WTC11 (cell line): Measurements from ENCODE around the gene RAB43. TPM values are rescaled to one million over a fixed set of nuclear protein-coding genes. Genes with fewer than 3 reads are reported as not detected.
"Not testable (repeated sequence)": the region's sequence is repeated elsewhere in the genome, so short reads cannot be mapped to it uniquely, and the experiment has no call there.

Experiments
- ATAC-seq: fragments of 200-7000 bp; cut with Tn5 transposase; 2 replicates; pipeline ENCODE4 v1.10.0; 2021; ENCODE audit warnings: mild to moderate bottlenecking, moderate library complexity
- CTCF ChIA-PET: fragments of 300-600 bp; sonication (Branson Sonifier 250); formaldehyde crosslinking; loops from one replicate; lab custom pipeline; 2021; ENCODE audit warnings: antibody characterized with exemption; lab: Charles Lee
- POLR2A ChIA-PET: fragments of 350-600 bp; sonication (Branson Sonifier 250); formaldehyde crosslinking; loops from one replicate; lab custom pipeline; 2021; ENCODE audit warnings: antibody characterized with exemption; lab: Charles Lee
- DNase-seq: peaks from one replicate; pipeline ENCODE4 v3.0.0; 2021; ENCODE audit warnings: low spot score
- H3K27ac Mint-ChIP-seq: 2 replicates; pipeline ENCODE4 v1.8.0; 2021; ENCODE audit warnings: mixed read lengths
- H3K27me3 Mint-ChIP-seq: 2 replicates; pipeline ENCODE4 v1.8.0; 2021; ENCODE audit warnings: low read depth, mild to moderate bottlenecking, moderate library complexity, mixed read lengths
- H3K36me3 Mint-ChIP-seq: 2 replicates; pipeline ENCODE4 v1.8.0; 2021; ENCODE audit warnings: mixed read lengths
- H3K4me1 Mint-ChIP-seq: 2 replicates; pipeline ENCODE4 v1.8.0; 2022; ENCODE audit warnings: mixed read lengths
- H3K4me3 Mint-ChIP-seq: 2 replicates; pipeline ENCODE4 v1.8.0; 2021; ENCODE audit warnings: mild to moderate bottlenecking, moderate library complexity, mixed read lengths
- H3K9me3 Mint-ChIP-seq: 2 replicates; pipeline ENCODE4 v1.8.0; 2021; ENCODE audit warnings: mixed read lengths
- CREM ChIP-seq: sonication (generic); formaldehyde crosslinking; IDR thresholded peaks from 2 replicates; pipeline ENCODE4 v1.8.1; 2022; ENCODE audit warnings: mild to moderate bottlenecking, missing genetic modification reagents, moderate library complexity
- ESRRA ChIP-seq: sonication (generic); formaldehyde crosslinking; IDR thresholded peaks from 2 replicates; pipeline ENCODE4 v1.8.1; 2022; ENCODE audit warnings: mild to moderate bottlenecking, missing genetic modification reagents, borderline replicate concordance
- GRHL2 ChIP-seq: fragments of 250-450 bp; sonication (Bioruptor Pico); IDR thresholded peaks from 2 replicates; pipeline ENCODE4 v1.8.0; 2022; ENCODE audit warnings: mild to moderate bottlenecking, moderate library complexity; ENCODE audit not compliant: insufficient replicate concordance, severe bottlenecking
- IRF2 ChIP-seq: sonication (generic); formaldehyde crosslinking; IDR thresholded peaks from 2 replicates; pipeline ENCODE4 v1.8.0; 2022; ENCODE audit warnings: low read depth, missing genetic modification reagents, borderline replicate concordance
- JAZF1 ChIP-seq: fragments of 250-450 bp; sonication (Bioruptor Pico); IDR thresholded peaks from 2 replicates; pipeline ENCODE4 v1.9.0; 2021; ENCODE audit warnings: moderate library complexity, mild to moderate bottlenecking, inconsistent platforms
- MYBL2 ChIP-seq: sonication (generic); formaldehyde crosslinking; IDR thresholded peaks from 2 replicates; pipeline ENCODE4 v1.8.1; 2023; ENCODE audit warnings: mild to moderate bottlenecking, moderate library complexity, missing genetic modification reagents
- NFE2L1 ChIP-seq: sonication (generic); formaldehyde crosslinking; IDR thresholded peaks from 2 replicates; pipeline ENCODE4 v1.8.1; 2023; ENCODE audit warnings: missing genetic modification reagents
- NFYB ChIP-seq: sonication (generic); formaldehyde crosslinking; conservative IDR thresholded peaks from 2 replicates; pipeline ENCODE4 v1.8.0; 2022; ENCODE audit warnings: low read depth, missing genetic modification reagents
- OVOL2 ChIP-seq: fragments of 250-450 bp; sonication (Bioruptor Pico); IDR thresholded peaks from 2 replicates; pipeline ENCODE4 v1.9.0; 2021; ENCODE audit warnings: mild to moderate bottlenecking, borderline replicate concordance
- ZNF138 ChIP-seq: sonication (generic); formaldehyde crosslinking; conservative IDR thresholded peaks from 2 replicates; pipeline ENCODE4 v1.8.1; 2022; ENCODE audit warnings: mild to moderate bottlenecking, moderate library complexity, missing genetic modification reagents
- ZNF232 ChIP-seq: sonication (generic); formaldehyde crosslinking; IDR thresholded peaks from 2 replicates; pipeline ENCODE4 v1.8.0; 2022; ENCODE audit warnings: mild to moderate bottlenecking, missing genetic modification reagents
- total RNA-seq: library from RNA; stranded (reverse); gene quantifications from 3 replicates; pipeline ENCODE4 v1.2.3, GENCODE V29; 2021
- TF ChIP-seq, protein P1 (sequence below): sonication (generic); formaldehyde crosslinking; IDR thresholded peaks from 2 replicates; pipeline ENCODE4 v1.8.0; 2022; ENCODE audit warnings: mild to moderate bottlenecking, missing genetic modification reagents
- TF ChIP-seq, protein P2 (sequence below): fragments of 250-450 bp; sonication (Bioruptor Pico); IDR thresholded peaks from 2 replicates; pipeline ENCODE4 v1.9.0; 2021; ENCODE audit warnings: mild to moderate bottlenecking
- TF ChIP-seq, protein P3 (sequence below): sonication (generic); formaldehyde crosslinking; IDR thresholded peaks from 2 replicates; pipeline ENCODE4 v1.8.1; 2023; ENCODE audit warnings: mild to moderate bottlenecking, missing genetic modification reagents
- TF ChIP-seq, protein P4 (sequence below): sonication (generic); formaldehyde crosslinking; IDR thresholded peaks from 2 replicates; pipeline ENCODE4 v1.8.1; 2022; ENCODE audit warnings: low read depth, mild to moderate bottlenecking, moderate library complexity, missing genetic modification reagents, borderline replicate concordance
- TF ChIP-seq, protein P5 (sequence below): fragments of 250-450 bp; sonication (Bioruptor Pico); IDR thresholded peaks from 2 replicates; pipeline ENCODE4 v1.9.0; 2021; ENCODE audit warnings: moderate library complexity, mild to moderate bottlenecking, inconsistent platforms, borderline replicate concordance

The RAB43 gene
- total RNA-seq, 1 experiment from 2014 or later: 34.5 TPM

DNA sequence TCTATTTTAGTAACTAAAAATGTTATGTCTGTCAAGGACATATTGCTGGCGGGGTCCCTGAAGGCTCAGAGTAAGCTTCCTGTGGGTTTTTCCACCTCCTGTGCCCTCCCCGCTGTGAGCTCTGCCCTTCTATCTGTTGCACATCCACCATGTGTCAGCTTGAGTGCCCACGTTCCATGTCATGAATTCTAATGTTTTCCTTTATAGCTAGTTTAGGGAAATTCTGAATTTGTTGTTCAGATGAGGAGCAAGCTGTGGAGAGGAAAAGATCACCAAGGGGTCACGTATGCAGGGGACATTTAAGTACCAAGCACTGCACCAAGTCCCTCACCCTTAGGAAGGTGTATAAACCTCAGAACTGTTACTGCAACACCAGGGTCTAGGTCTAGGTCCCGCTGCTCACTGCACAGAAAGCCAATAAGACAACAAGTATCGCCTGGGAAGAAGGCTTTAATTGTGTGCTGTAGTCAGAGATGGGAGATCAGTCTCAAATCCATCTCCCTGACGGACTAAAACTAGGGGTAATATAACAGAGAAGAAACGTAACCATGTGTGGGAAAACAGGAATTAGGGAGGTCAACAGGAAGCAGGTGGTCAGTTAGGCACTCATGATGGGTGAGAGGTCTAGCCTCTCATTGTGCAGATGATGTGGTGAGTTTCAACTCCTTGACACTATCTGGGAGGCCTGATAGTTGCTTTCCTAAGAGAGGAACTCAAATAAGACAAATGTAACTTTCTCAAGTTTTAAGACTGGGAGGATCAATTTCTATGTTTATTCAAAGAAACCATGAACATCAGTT, 51.3 kb downstream of the RAB43 start (continued):
- TF ChIP-seq, protein P1, sequence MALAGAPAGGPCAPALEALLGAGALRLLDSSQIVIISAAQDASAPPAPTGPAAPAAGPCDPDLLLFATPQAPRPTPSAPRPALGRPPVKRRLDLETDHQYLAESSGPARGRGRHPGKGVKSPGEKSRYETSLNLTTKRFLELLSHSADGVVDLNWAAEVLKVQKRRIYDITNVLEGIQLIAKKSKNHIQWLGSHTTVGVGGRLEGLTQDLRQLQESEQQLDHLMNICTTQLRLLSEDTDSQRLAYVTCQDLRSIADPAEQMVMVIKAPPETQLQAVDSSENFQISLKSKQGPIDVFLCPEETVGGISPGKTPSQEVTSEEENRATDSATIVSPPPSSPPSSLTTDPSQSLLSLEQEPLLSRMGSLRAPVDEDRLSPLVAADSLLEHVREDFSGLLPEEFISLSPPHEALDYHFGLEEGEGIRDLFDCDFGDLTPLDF (CRISPR knock-in tag): no peak

DNA sequence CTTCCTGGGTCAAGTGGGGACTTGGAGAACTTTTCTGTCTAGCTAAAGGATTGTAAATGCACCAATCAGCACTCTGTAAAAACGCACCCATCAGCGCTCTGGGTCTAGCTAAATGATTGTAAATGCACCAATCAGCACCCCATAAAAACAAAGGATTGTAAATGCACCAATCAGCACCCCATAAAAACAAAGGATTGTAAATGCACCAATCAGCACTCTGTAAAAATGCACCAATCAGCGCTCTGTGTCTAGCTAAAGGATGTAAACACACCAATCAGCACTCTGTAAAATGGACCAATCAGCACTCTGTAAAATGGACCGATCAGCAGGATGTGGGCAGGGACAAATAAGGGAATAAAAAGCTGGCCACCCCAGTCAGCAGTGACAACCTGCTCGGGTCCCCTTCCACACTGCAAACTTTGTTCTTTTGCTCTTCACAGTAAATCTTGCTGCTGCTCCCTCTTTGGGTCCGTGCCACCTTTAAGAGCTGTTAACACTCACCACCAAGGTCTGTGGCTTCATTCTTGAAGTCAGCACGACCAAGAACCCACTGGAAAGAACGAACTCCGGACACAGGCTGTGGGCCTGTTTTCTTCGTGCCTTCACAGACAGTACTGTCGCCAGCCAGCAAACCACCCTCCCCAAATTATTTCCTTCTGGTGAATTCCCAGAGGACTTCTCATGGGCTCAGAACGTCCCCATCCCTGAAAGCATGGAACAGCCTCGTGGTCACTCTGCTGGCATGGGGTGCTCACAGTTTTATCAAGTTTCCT, 52.1 kb downstream of the RAB43 start:
- H3K27me3 Mint-ChIP-seq, ATAC-seq, H3K27ac Mint-ChIP-seq, H3K36me3 Mint-ChIP-seq, DNase-seq, POLR2A ChIA-PET, H3K4me3 Mint-ChIP-seq, H3K4me1 Mint-ChIP-seq: not testable (repeated sequence)
- peaks cover 26% of the 10 kb centered on the region for H3K9me3 Mint-ChIP-seq
- CTCF ChIA-PET: interaction anchor here (0.5 to 4.4 kb wide), 5 partner anchors 14 to 99 kb away, joined by 3 to 26 read pairs (median 5); no protein-coding TSS in a partner anchor

DNA sequence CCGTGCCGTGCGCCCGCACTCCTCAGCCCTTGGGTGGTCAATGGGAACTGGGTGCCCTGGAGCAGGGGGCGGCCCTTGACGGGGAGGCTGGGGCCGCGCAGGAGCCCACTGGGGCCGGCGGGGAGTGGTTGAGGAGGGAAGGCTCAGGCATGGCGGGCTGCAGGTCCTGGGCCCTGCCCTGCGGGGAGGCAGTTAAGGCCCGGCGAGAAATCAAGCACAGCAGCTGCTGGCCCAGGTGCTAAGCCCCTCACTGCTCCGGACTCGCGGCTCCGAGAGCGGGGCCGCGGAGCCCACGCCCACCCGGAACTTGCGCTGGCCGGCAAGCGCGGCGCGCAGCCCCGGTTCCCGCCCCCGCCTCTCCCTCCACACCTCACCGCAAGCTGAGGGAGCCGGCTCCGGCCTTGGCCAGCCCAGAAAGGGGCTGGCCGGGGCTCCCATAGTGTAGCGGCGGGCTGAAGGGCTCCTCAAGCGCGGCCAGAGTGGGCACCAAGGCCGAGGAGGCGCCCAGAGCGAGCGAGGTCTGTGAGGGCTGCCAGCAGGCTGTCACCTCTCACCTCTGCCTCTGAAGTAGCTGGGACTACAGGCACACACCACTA, 53.2 kb downstream of the RAB43 start:
- CTCF ChIA-PET: interaction anchor here (1.0 to 4.4 kb wide), 9 partner anchors 11 to 177 kb away, joined by 3 to 26 read pairs (median 4); partner anchors contain the start of gene RAB43
- Mint-ChIP-seq H3K27me3 (peaks cover 4% of the 10 kb centered on the region; the same call in 1 of the 2 replicates), H3K4me3 (no peak overlapping the region), H3K36me3 (no peaks in the 10 kb centered on the region), H3K9me3 (peaks cover 26% of the 10 kb centered on the region), H3K4me1 (no peaks in the 10 kb centered on the region), H3K27ac (no peak overlapping the region)
- POLR2A ChIA-PET: interaction anchor here (0.7 kb wide), 1 partner anchor 10 kb away, joined by 3 read pairs; no protein-coding TSS in a partner anchor
- TF ChIP-seq, protein P2, sequence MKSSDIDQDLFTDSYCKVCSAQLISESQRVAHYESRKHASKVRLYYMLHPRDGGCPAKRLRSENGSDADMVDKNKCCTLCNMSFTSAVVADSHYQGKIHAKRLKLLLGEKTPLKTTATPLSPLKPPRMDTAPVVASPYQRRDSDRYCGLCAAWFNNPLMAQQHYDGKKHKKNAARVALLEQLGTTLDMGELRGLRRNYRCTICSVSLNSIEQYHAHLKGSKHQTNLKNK (CRISPR knock-in tag): no peak
- TF ChIP-seq ZNF138 (no peak), ESRRA (CRISPR knock-in tag) (no peak), GRHL2 (CRISPR knock-in tag) (no peak)
- TF ChIP-seq, protein P3, sequence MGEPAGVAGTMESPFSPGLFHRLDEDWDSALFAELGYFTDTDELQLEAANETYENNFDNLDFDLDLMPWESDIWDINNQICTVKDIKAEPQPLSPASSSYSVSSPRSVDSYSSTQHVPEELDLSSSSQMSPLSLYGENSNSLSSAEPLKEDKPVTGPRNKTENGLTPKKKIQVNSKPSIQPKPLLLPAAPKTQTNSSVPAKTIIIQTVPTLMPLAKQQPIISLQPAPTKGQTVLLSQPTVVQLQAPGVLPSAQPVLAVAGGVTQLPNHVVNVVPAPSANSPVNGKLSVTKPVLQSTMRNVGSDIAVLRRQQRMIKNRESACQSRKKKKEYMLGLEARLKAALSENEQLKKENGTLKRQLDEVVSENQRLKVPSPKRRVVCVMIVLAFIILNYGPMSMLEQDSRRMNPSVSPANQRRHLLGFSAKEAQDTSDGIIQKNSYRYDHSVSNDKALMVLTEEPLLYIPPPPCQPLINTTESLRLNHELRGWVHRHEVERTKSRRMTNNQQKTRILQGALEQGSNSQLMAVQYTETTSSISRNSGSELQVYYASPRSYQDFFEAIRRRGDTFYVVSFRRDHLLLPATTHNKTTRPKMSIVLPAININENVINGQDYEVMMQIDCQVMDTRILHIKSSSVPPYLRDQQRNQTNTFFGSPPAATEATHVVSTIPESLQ (CRISPR knock-in tag): no peak
- DNase-seq (no peak), ATAC-seq (no peak)

DNA sequence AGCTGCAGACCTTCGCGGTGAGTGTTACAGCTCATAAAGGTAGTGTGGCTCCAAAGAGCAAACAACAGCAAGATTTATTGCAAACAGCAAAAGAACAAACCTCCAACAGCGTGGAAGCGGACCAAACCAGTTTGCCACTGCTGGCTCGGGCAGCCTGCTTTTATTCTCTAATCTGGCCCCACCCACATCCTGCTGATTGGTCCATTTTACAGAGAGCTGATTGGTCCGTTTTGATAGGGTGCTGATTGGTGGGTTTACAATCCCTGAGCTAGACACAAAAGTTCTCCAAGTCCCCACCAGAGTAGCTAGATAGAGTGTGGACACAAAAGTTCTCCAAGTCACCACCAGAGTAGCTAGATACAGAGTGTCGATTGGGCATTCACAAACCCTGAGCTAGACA, 53.9 kb downstream of the RAB43 start:
- peaks cover 26% of the 10 kb centered on the region for H3K9me3 Mint-ChIP-seq
- H3K27ac Mint-ChIP-seq, H3K4me3 Mint-ChIP-seq, H3K4me1 Mint-ChIP-seq, H3K27me3 Mint-ChIP-seq, POLR2A ChIA-PET, DNase-seq, H3K36me3 Mint-ChIP-seq: not testable (repeated sequence)
- CTCF ChIA-PET: interaction anchor here (1.0 to 4.4 kb wide), 7 partner anchors 13 to 178 kb away, joined by 3 to 26 read pairs (median 5); partner anchors contain the start of gene RAB43
- TF ChIP-seq NFYB (CRISPR knock-in tag): peak; percentile 72
- TF ChIP-seq, all 79 proteins: peak for 1; not testable (repeated sequence) for 78
- not testable (repeated sequence) for ATAC-seq

DNA sequence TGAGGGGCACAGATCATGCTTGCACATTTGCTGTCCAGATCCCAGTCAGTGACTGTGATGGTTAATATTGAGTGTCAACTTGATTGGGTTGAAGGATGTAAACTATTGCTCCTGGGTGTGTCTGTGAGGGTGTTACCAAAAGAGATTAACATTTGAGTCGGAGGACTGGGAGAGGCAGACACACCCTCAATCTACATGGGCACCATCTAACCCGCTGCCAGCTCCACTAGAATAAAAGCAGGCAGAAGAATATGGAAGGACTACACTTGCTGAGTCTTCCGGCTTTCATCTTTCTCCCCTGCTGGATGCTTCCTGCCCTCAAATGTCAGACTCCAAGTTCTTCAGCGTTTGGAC, 55.9 kb downstream of the RAB43 start:
- no peak overlapping the region for H3K4me3 Mint-ChIP-seq
- no peaks in the 10 kb centered on the region for H3K36me3 Mint-ChIP-seq
- ATAC-seq: no peak
- CTCF ChIA-PET: interaction anchor here (1.1 to 4.4 kb wide), 2 partner anchors 12 to 95 kb away, joined by 6 to 26 read pairs; no protein-coding TSS in a partner anchor
- no peak for DNase-seq
- POLR2A ChIA-PET: no interaction called here
- no peak overlapping the region; the same call in 1 of the 2 replicates for H3K27ac Mint-ChIP-seq
- peaks cover 26% of the 10 kb centered on the region for H3K9me3 Mint-ChIP-seq
- peaks cover 4% of the 10 kb centered on the region; the same call in 1 of the 2 replicates for H3K27me3 Mint-ChIP-seq
- TF ChIP-seq ZNF232 (no peak), MYBL2 (CRISPR knock-in tag) (no peak), CREM (CRISPR knock-in tag) (no peak), JAZF1 (CRISPR knock-in tag) (no peak), ZNF138 (no peak), OVOL2 (CRISPR knock-in tag) (no peak), NFE2L1 (no peak), IRF2 (no peak)
- TF ChIP-seq, protein P4, sequence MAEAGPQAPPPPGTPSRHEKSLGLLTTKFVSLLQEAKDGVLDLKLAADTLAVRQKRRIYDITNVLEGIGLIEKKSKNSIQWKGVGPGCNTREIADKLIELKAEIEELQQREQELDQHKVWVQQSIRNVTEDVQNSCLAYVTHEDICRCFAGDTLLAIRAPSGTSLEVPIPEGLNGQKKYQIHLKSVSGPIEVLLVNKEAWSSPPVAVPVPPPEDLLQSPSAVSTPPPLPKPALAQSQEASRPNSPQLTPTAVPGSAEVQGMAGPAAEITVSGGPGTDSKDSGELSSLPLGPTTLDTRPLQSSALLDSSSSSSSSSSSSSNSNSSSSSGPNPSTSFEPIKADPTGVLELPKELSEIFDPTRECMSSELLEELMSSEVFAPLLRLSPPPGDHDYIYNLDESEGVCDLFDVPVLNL (CRISPR knock-in tag): no peak
- TF ChIP-seq, protein P5, sequence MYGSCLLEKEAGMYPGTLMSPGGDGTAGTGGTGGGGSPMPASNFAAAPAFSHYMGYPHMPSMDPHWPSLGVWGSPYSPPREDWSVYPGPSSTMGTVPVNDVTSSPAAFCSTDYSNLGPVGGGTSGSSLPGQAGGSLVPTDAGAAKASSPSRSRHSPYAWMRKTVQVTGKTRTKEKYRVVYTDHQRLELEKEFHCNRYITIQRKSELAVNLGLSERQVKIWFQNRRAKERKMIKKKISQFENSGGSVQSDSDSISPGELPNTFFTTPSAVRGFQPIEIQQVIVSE (CRISPR knock-in tag): no peak
- H3K4me1 Mint-ChIP-seq: no peaks in the 10 kb centered on the region
